ENCODE results near the gene SERINC3.

Gene SERINC3

DNA sequence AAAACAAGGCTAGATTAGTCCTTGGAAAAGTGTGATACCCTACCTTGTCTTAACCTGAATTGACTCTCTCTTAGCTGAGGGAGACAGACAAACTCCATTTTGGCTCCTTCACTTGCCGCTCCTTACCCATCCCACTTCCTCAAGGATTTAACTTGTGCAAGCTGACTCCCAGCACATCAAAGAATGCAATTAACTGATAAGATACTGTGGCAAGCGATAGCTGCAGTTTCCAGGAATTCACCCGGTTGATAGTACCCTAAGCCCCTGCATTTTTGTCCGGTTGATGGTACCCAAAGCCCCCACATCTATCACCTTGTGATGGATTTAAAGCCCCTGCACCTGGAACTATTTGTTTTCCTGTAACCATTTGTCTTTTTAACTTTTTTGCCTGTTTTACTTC, 1.9 kb upstream of the SERINC3 start:
- no peaks in the 10 kb centered on the region for H3K27me3 ChIP-seq
- DNase-seq, result no peak
- H3K4me1 ChIP-seq, result peaks cover 0 to 31% (median 17%) of the 10 kb centered on the region in 4 donors
- H3K4me3 ChIP-seq, result no peak overlapping the region
- H3K27ac ChIP-seq, result peak overlapping the region in 1 of 2 donors; percentile 98
- H3K9me3 ChIP-seq, result no peaks in the 10 kb centered on the region
- TF ChIP-seq, protein P1, sequence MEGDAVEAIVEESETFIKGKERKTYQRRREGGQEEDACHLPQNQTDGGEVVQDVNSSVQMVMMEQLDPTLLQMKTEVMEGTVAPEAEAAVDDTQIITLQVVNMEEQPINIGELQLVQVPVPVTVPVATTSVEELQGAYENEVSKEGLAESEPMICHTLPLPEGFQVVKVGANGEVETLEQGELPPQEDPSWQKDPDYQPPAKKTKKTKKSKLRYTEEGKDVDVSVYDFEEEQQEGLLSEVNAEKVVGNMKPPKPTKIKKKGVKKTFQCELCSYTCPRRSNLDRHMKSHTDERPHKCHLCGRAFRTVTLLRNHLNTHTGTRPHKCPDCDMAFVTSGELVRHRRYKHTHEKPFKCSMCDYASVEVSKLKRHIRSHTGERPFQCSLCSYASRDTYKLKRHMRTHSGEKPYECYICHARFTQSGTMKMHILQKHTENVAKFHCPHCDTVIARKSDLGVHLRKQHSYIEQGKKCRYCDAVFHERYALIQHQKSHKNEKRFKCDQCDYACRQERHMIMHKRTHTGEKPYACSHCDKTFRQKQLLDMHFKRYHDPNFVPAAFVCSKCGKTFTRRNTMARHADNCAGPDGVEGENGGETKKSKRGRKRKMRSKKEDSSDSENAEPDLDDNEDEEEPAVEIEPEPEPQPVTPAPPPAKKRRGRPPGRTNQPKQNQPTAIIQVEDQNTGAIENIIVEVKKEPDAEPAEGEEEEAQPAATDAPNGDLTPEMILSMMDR (IDR thresholded peaks at IDR 0.05), result no peak
- no peaks in the 10 kb centered on the region for H3K36me3 ChIP-seq
- intact Hi-C loops (cut with DNase I; ENCODE audit: low total_unique reads), result loop anchor here (10.0 kb wide), 1 partner anchor 309 kb away; the partner anchor contains the start of gene OSER1

DNA sequence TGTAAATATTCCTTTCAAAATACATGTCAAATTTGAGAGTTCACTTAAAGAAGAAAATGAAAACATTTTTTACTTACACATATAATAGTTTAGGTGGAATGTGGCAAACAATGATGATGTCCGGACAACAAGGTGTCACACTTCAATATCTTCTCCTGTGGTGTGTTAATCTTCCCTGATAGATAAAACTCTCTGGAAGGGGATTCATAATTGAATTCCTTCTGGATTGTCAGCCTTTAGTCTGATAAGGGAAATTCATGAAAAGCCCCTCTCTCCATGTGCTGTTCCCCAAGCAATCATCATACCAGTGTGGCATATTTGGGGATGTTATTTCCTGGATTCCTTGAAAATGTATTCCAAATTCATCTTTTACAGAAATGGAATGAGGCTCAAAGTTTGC, 971 bp upstream of the SERINC3 start:
- intact Hi-C loops (cut with DNase I; ENCODE audit: low total_unique reads), result loop anchor here (10.0 kb wide), 1 partner anchor 308 kb away; the partner anchor contains the start of gene OSER1
- TF ChIP-seq, protein P1 (IDR thresholded peaks at IDR 0.05), result no peak
- DNase-seq, result no peak
- Histone ChIP-seq H3K9me3 (no peaks in the 10 kb centered on the region), H3K27ac (peak overlapping the region; percentile 95 to 98), H3K27me3 (no peaks in the 10 kb centered on the region), H3K36me3 (no peaks in the 10 kb centered on the region), H3K4me1 (peaks cover 0 to 40% (median 22%) of the 10 kb centered on the region in 4 donors), H3K4me3 (no peak overlapping the region)

- H3K4me1 ChIP-seq, result peaks cover 0 to 60% (median 36%) of the 10 kb centered on the region in 4 donors
Measured at GRCh38 chr20:44520881-44521280, 989 bp downstream of the SERINC3 start.

DNA sequence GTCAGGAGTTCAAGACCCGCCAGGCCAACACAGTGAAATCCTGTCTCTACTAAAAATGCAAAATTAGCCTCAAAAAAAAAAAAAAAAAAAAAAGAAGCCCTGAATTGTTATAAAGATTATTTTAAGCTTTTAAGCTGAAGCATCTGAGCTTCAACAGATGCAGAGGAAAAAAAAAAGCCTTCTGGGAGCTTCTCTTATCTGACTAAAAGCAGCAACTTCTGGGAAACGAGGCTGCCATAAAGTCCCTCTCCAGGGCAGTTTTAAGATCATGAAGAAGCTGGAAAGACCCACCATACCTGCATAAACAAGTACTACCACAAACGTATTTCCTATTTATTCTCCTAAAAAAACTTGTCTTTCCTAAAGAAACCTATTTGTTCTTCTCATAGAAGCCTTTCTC, 3.6 kb downstream of the SERINC3 start:
- peak overlapping the region in 1 of 2 donors; percentile 98 for H3K27ac ChIP-seq
- H3K4me3 ChIP-seq, result no peak overlapping the region
- no peaks in the 10 kb centered on the region for H3K27me3 ChIP-seq
- peaks cover under 1 to 3% (median 2%) of the 10 kb centered on the region in 3 donors for H3K36me3 ChIP-seq
- intact Hi-C loops (cut with DNase I; ENCODE audit: low total_unique reads), result no loop called here
- TF ChIP-seq, protein P1 (IDR thresholded peaks at IDR 0.05), result no peak
- H3K9me3 ChIP-seq, result no peaks in the 10 kb centered on the region
- DNase-seq, result no peak
- peaks cover 0 to 73% (median 43%) of the 10 kb centered on the region in 4 donors for H3K4me1 ChIP-seq

More at GRCh38 chr20:44520881-44521280, 989 bp downstream of the SERINC3 start:
- intact Hi-C loops (cut with DNase I; ENCODE audit: low total_unique reads), result loop anchor here (10.0 kb wide), 1 partner anchor 306 kb away; the partner anchor contains the start of gene OSER1
- Histone ChIP-seq H3K36me3 (no peaks in the 10 kb centered on the region), H3K9me3 (no peaks in the 10 kb centered on the region), H3K27me3 (no peaks in the 10 kb centered on the region), H3K4me3 (peak overlapping the region; percentile 71 to 92), H3K27ac (peak overlapping the region; percentile 95 to 98)
- TF ChIP-seq, protein P1 (IDR thresholded peaks at IDR 0.05), result no peak
- no peak for DNase-seq

DNA sequence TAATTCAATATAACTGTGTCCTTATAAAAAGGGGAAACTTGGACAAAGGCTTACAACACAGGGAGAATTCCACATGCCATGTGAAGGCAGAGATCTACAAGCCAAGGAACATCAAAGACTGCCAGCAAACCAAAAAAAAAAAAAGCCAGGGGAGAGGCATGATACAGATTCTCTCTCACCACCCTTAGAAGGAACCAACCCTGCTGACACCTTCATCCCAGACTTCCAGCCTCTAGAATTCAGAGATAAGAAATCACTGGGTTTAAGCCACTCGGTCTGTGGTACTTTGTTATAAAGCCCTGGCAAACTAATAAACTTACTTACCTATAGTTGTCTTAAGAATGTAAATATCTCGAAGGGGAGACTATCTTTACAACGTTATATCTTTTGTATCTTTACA, 4.4 kb downstream of the SERINC3 start:
- DNase-seq, result no peak
- H3K27ac ChIP-seq, result peak overlapping the region in 1 of 2 donors; percentile 98
- H3K27me3 ChIP-seq, result no peaks in the 10 kb centered on the region
- H3K4me3 ChIP-seq, result no peak overlapping the region
- H3K36me3 ChIP-seq, result peaks cover 5 to 10% (median 9%) of the 10 kb centered on the region in 3 donors
- TF ChIP-seq, protein P1 (IDR thresholded peaks at IDR 0.05), result no peak
- H3K4me1 ChIP-seq, result peaks cover 0 to 68% (median 43%) of the 10 kb centered on the region in 4 donors
- H3K9me3 ChIP-seq, result no peaks in the 10 kb centered on the region
- intact Hi-C loops (cut with DNase I; ENCODE audit: low total_unique reads), result no loop called here

All from tibial artery (tissue), 4 donors.